Prostate gland (tissue), 2 donors: Measurements from ENCODE around the gene PSRC1. TPM values are rescaled to one million over a fixed set of nuclear protein-coding genes. Genes with fewer than 3 reads are reported as not detected.

Source experiments
- DNase-seq: peaks from one replicate; pipeline ENCODE4 v3.0.0-alpha.2; 2019; ENCODE audit warnings: low spot score
- H3K27ac ChIP-seq, 2 donors: fragments of 200-600 bp; sonication (generic); 2 replicates each; pipeline ENCODE4 v1.5.1; 2017 to 2019
- H3K27me3 ChIP-seq: fragments of 200-600 bp; sonication (generic); replicated peaks from 2 replicates; pipeline ENCODE4 v1.5.1; 2019; ENCODE audit not compliant: insufficient read depth
- H3K36me3 ChIP-seq, 2 donors: fragments of 200-600 bp; sonication (generic); 1 replicate in 1 of 2; 2 replicates in 1 of 2; pipeline versions ENCODE4 v1.5.1 to v1.8.1; 2017 to 2019
- H3K4me1 ChIP-seq: fragments of 200-600 bp; sonication (generic); replicated peaks from 2 replicates; pipeline ENCODE4 v1.5.1; 2019
- H3K4me3 ChIP-seq, 2 donors: fragments of 200-600 bp; sonication (generic); 2 replicates each; pipeline ENCODE4 v1.5.1; 2017 to 2019
- H3K9me3 ChIP-seq: fragments of 200-600 bp; sonication (generic); 2 replicates; pipeline ENCODE4 v1.5.1; 2017
- CTCF ChIP-seq, 4 experiments: fragments of 200-600 bp in 2 of 4; fragments of 450-650 bp in 2 of 4; sonication (generic) in 2 of 4; IDR thresholded peaks; 1 replicate in 3 of 4; 2 replicates in 1 of 4; pipeline ENCODE4 v1.5.1; 2016 to 2019; ENCODE audit warnings: antibody characterized with exemption in 4 of 4, mild to moderate bottlenecking in 2 of 4, moderate library complexity in 2 of 4
- POLR2A ChIP-seq: fragments of 450-650 bp; IDR thresholded peaks from one replicate; pipeline ENCODE4 v1.6.1; 2016; ENCODE audit warnings: antibody characterized with exemption, mild to moderate bottlenecking
- POLR2AphosphoS5 ChIP-seq: sonication (generic); formaldehyde crosslinking; IDR thresholded peaks from one replicate; pipeline ENCODE4 v1.6.1; 2017; ENCODE audit warnings: antibody characterized with exemption
- WGBS: methylation state at CpG from one replicate; pipeline ENCODE4 v1.1.5; 2018; 5-methylcytosine and 5-hydroxymethylcytosine counted together
- intact Hi-C: fragments of 100-400 bp; cut with DNase I; formaldehyde crosslinking; loops from one replicate; pipeline ENCODE4 v1.14.2; 2022
- total RNA-seq, 2 donors: library from RNA; depleted of rRNA; stranded (reverse); fragments of >200 nt; gene quantifications; one replicate each; pipeline ENCODE4 v1.1.0, GENCODE V29; 2016

Gene PSRC1
- total RNA-seq, 2 donors from 2014 or later: 9.1 to 40.0 TPM

DNA sequence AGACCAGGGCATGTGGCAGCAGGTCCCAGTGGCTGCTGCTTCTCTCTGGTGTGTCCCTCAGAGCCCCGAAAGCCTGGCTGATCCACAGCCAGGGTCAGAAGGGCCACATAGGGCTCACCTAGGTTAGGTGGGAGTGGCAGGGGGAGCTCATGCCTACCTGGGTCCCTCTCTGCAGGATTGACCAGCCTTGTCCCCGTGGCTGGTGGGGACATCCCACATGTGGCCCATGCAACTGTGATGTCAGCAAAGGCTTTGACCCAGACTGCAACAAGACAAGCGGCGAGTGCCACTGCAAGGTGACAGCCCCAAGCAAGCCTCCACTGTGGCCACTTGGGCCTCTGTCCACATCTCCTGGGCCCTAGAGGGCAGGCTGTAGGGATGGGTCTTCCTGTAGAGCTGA, 17.9 kb downstream of the PSRC1 start:
- intact Hi-C loops: no loop called here
- 87% methylated on average over 4 of the region's 4 CpGs for WGBS
- no peak overlapping the region for H3K27ac ChIP-seq
- H3K36me3 ChIP-seq: no peaks in the 10 kb centered on the region
- TF ChIP-seq CTCF (IDR thresholded peaks at IDR 0.05): no peak
- no peak for TF ChIP-seq POLR2AphosphoS5
- TF ChIP-seq POLR2A: no peak
- H3K4me3 ChIP-seq: no peak overlapping the region
- H3K4me1 ChIP-seq: no peaks in the 10 kb centered on the region
- no peak for DNase-seq
- H3K27me3 ChIP-seq: no peaks in the 10 kb centered on the region
- no peaks in the 10 kb centered on the region for H3K9me3 ChIP-seq

DNA sequence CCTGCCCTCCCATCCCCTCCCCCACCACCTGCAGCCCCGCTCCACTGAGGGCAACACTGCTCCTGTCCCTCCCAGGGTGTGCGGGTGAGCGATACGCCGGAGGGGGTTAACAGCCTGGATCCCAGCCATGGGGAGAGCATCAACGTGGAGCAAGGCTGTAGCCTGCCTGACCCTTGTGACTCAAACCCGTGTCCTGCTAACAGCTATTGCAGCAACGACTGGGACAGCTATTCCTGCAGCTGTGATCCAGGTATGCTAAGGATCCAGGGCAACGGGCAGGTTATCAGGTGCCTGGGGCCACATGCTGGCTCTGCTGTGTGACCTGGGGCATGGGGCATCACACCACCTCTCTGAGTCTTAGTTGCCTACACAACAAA, 18.6 kb downstream of the PSRC1 start:
- H3K36me3 ChIP-seq: no peaks in the 10 kb centered on the region
- intact Hi-C loops: loop anchor here (5.0 kb wide), 1 partner anchor 138 kb away; no protein-coding TSS in a partner anchor

DNA sequence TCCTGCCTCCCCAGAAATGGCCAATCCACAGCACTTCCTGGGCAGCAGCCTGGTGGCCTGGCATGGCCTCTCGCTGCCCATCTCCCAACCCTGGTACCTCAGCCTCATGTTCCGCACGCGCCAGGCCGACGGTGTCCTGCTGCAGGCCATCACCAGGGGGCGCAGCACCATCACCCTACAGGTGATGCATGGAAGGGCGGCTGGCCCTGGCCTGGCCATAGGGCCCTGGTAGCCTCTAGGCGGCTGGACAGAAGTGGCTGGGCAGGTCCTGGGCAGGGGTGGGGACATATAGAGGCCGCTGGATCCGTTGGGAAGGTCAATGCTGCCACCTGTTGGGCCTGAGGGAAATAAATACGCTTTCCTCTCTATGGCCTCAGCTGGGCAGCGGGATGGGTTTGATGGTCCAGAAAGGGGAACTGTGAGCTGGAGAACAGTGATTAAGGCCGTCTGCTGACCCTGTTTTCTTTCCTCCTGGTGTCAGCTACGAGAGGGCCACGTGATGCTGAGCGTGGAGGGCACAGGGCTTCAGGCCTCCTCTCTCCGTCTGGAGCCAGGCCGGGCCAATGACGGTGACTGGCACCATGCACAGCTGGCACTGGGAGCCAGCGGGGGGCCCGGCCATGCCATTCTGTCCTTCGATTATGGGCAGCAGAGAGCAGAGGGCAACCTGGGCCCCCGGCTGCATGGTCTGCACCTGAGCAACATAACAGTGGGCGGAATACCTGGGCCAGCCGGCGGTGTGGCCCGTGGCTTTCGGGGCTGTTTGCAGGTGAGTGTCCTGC, 19.2 kb downstream of the PSRC1 start:
- Histone ChIP-seq H3K27ac (peak overlapping the region; percentile 51 to 54), H3K36me3 (no peaks in the 10 kb centered on the region), H3K9me3 (no peaks in the 10 kb centered on the region), H3K4me3 (no peak overlapping the region), H3K4me1 (no peaks in the 10 kb centered on the region), H3K27me3 (no peaks in the 10 kb centered on the region)
- WGBS: 47% methylated on average over 25 of the region's 29 CpGs
- TF ChIP-seq CTCF (IDR thresholded peaks at IDR 0.05) (peak; percentile 87 to 100 (median 99)), POLR2A (no peak), POLR2AphosphoS5 (peak; percentile 85)
- peak; percentile 90 for DNase-seq
- intact Hi-C loops: loop anchor here (5.0 kb wide), 1 partner anchor 139 kb away; no protein-coding TSS in a partner anchor

More for the DNA sequence above, 18.6 kb downstream of the PSRC1 start:
- Histone ChIP-seq H3K4me1 (no peaks in the 10 kb centered on the region), H3K27ac (no peak overlapping the region), H3K27me3 (no peaks in the 10 kb centered on the region), H3K4me3 (no peak overlapping the region), H3K9me3 (no peaks in the 10 kb centered on the region)
- 76% methylated on average over 5 of the region's 9 CpGs for WGBS
- TF ChIP-seq CTCF (IDR thresholded peaks at IDR 0.05): no peak
- no peak for TF ChIP-seq POLR2A
- TF ChIP-seq POLR2AphosphoS5: no peak
- DNase-seq: no peak

DNA sequence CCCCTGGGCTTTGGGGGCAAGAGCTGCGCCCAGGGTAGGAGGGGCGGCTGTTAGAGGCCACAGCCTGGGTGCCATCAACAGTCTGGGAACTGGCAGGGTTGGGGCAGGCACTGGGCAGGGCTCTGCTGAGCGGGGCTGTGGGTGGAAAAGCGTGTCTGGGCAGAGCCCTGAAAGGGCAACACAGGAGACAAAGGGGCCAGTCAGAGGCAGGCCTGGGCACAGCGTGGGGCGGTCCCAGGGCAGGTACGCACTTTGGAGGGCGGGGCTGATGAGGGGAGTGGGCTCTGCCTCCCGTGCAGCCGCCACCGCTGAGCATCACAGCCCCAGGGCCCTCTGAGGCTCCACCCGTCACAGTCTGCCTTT, 19.7 kb downstream of the PSRC1 start:
- 29% methylated on average over 12 of the region's 12 CpGs for WGBS
- intact Hi-C loops: loop anchor here (5.0 kb wide), 1 partner anchor 139 kb away; no protein-coding TSS in a partner anchor
- Histone ChIP-seq H3K9me3 (no peaks in the 10 kb centered on the region), H3K4me3 (no peak overlapping the region), H3K27me3 (no peaks in the 10 kb centered on the region), H3K36me3 (no peaks in the 10 kb centered on the region), H3K4me1 (no peaks in the 10 kb centered on the region), H3K27ac (peak overlapping the region; percentile 51 to 54)
- no peak for TF ChIP-seq POLR2AphosphoS5
- peak; percentile 56 for TF ChIP-seq POLR2A
- DNase-seq: peak; percentile 87

DNA sequence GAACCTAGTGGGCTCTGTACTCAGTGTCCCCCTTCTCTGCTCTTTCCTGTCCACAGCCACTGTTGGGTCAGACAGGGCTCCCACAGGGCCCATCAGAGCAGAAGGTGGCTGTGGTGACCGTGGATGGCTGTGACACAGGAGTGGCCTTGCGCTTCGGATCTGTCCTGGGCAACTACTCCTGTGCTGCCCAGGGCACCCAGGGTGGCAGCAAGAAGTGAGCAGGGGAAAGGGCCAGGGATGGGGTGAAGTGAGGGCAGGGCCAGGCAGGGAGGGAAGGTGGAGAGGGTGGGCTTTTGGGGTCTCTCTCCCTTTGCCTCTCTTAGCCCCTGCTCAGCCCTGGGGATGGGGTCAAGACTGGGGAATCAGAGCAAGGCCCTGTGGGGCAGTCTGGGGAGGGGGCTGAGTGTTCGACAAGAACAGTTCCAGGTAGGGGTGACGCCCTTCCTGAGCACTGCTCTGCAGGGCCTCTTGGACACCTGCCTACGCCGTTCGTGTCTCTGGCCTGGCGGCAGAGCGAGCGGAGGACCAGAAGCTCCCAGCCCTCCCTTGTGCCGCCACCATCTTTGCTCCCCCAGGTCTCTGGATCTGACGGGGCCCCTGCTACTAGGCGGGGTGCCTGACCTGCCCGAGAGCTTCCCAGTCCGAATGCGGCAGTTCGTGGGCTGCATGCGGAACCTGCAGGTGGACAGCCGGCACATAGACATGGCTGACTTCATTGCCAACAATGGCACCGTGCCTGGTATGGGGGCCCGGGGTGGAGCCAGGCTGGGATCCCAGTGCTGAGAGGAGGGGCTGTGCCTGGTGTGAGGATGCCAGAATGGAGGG, 20.5 kb downstream of the PSRC1 start:
- intact Hi-C loops: loop anchor here (5.0 kb wide), 1 partner anchor 140 kb away; no protein-coding TSS in a partner anchor
- H3K9me3 ChIP-seq: no peaks in the 10 kb centered on the region
- no peak for TF ChIP-seq CTCF (IDR thresholded peaks at IDR 0.05)
- TF ChIP-seq POLR2A: no peak
- TF ChIP-seq POLR2AphosphoS5: no peak
- 61% methylated on average over 22 of the region's 22 CpGs for WGBS
- H3K36me3 ChIP-seq: no peaks in the 10 kb centered on the region
- peak overlapping the region; percentile 51 to 54 for H3K27ac ChIP-seq
- no peaks in the 10 kb centered on the region for H3K4me1 ChIP-seq
- no peak overlapping the region for H3K4me3 ChIP-seq
- H3K27me3 ChIP-seq: no peaks in the 10 kb centered on the region
- DNase-seq: no peak
